GM21381 (cell line): ENCODE results near the gene DENND6B.
"Not testable (repeated sequence)": the region's sequence is repeated elsewhere in the genome, so short reads cannot be mapped to it uniquely, and the experiment has no call there.

Experiments
- ATAC-seq: cut with Tn5 transposase; IDR thresholded peaks from one replicate; pipeline ENCODE4 v1.9.1; 2021; ENCODE audit warnings: mild to moderate bottlenecking, moderate library complexity; ENCODE audit not compliant: unreplicated experiment

The DENND6B gene

DNA sequence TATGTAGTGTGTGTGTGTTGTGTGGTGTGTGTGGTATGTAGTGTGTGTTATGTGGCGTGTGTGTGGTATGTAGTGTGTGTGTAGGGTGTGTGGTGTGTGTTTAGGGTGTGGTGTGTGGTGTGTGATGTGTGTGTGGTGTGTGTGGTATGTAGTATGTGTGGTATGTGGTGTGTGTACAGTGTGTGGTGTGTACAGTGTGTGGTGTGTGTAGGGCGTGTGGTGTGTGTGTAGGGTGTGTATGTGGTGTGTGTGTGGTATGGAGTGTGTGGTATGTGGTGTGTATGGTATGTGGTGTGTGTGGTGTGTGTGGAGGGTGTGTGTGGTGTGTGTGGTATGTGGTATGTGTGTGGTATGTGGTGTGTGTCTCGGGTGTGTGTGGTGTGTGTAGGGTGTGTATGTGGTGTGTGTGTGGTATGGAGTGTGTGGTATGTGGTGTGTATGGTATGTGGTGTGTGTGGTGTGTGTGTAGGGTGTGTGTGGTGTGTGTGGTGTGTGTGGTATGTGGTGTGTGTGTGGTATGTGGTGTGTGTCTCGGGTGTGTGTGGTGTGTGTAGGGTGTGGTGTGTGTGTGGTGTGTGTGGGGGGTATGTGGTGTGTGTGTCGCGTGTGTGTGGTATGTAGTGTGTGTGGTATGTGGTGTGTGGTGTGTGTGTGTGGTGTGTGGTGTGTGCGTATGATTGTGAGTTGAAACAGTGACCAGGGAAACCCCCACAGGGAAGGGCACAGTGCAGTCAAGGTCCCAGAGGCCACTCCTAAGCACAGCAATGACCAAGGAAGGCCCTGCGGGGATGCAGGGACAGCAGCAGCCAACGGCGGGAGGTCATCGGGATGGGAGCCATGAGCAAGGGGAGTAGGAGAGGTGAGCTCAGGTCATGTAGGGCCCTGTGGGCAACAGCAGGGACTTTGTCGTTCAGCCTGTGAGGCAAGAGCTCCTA is 13.4 kb upstream of the DENND6B start:
- no peak for ATAC-seq

DNA sequence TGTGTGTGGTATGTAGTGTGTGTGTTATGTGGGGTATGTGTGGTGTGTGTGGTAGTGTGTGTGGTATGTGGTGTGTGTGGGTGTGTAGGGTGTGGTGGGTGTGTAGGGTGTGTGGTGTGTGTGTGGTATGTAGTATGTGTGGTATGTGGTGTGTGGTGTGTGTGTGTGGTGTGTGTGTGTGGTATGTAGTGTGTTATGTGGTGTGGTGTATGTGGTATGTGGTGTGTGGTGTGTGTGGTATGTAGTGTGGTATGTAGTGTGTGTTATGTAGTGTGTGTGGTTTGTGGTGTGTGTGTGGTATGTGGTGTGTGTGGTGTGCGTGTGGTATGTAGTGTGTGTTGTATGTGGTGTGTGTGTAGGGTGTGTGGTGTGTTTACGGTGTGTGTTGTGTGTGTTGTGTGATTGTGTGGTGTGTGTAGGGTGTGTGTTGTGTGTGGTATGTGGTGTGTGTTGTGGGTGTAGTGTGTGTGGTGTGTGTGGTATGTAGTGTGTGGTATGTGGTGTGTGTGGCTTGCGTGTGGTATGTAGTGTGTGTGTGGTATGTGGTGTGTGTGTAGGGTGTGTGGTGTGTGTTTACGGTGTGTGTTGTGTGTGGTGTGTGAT is 12.1 kb upstream of the DENND6B start:
- no peak for ATAC-seq

DNA sequence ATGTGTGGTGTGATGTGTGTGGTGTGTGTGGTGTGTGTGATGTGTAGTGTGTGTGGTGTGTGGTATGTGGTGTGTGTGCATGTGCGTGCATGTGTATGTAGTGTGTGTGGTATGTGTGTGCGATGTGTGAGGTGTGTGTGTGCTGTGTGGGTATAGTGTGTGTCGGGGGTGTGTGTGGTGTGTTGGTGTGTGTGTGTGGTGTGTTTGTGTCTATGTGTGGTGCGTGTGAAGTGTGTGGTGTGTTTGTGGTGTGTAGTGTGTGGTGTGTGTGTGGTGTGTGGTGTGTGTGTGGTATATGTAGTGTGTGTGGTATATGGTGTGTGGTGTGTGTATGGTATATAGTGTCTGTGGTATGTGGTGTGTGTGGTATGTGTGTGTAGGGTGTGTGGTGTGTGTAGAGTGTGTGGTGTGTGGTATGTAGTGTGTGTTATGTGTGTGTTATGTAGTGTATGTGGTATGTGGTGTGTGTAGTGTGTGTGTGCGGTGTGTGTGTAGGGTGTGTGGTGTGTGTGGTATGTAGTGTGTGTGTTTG is 11.3 kb upstream of the DENND6B start:
- no peak for ATAC-seq

DNA sequence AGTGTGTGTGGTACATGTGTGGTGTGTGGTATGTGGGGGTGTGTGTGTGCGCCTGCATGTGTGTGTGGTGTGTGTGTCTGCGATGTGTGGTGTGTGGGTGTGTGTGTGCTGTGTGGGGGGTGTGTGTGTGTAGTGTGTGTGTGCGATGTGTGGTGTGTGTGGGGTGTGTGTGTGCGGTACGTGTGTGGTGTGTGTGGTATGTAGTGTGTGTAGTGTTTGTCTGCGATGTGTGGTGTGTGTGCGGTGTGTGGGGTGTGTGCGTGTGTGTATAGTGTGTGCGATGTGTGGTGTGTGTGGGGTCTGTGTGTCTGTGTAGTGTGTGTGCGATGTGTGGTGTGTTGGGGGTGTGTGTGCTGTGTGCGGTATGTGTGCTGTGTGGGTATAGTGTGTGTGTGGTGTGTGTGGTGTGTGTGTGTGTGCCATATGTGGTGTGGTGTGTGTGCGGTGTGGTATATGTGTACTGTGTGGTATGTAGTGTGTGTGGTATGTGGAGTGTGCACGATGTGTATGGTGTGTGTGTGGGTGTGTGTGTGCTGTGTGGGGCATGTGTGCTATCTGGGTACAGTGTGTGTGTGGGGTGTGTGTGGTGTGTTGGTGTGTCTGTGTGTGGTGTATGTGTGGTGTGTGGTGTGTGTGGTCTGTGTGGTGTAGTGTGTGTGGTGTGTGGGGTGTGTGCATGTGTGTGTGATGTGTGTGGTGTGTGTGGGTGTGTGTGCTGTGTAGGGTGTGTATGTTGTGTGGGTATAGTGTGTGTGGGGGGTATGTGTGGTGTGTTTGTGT is 10.6 kb upstream of the DENND6B start:
- ATAC-seq = no peak

DNA sequence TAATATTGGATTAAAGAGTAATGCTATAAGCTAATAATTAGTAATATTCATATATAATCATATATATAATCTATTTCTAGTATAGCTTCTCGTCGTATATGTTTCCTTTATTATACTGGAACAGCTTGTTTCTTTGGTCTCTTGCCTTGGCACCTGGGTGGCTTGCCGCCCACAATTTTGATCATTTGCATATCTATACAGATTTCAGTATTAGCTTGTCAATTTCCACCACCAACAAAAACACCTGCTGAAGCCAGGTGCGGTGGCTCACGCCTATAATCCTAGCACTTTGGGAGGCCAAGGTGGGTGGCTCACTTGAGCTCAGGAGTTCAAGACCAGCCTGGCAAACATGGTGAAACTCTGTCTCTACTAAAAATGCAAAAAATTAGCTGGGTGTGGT is 7.6 kb upstream of the DENND6B start:
- not testable (repeated sequence) for ATAC-seq

DNA sequence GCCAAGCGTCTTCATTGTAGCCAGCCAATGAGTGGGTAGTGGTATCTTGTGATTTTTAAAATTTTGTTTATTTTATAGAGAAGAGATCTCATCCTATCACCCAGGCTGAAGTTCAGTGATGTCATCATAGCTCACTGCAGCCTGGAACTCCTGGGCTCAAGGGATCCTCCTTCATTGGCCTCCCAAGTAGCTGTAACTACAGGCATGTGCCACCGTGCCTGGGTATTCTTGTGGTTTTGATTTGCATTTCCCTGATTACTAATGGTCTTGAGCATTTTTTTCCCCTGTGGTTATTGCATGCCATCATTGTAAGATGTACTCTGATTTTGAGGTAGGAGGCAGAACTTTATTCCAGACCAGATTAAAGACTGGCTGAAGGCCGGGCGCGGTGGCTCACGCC is 2.4 kb upstream of the DENND6B start:
- ATAC-seq = no peak

DNA sequence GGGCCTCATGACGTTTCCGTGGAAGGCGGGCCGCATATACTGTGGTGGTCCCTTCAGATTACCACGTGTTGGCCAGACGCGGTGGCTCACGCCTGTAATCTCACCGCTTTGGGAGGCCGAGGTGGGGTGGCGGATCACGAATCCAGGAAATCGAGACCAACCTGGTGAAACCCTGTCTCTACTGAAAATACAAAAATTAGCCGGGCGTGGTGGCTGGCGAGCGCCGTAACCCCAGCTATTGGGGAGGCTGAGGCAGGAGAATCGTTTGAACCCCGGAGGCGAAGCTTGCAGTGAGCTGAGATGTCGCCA is 853 bp upstream of the DENND6B start:
- no peak for ATAC-seq

DNA sequence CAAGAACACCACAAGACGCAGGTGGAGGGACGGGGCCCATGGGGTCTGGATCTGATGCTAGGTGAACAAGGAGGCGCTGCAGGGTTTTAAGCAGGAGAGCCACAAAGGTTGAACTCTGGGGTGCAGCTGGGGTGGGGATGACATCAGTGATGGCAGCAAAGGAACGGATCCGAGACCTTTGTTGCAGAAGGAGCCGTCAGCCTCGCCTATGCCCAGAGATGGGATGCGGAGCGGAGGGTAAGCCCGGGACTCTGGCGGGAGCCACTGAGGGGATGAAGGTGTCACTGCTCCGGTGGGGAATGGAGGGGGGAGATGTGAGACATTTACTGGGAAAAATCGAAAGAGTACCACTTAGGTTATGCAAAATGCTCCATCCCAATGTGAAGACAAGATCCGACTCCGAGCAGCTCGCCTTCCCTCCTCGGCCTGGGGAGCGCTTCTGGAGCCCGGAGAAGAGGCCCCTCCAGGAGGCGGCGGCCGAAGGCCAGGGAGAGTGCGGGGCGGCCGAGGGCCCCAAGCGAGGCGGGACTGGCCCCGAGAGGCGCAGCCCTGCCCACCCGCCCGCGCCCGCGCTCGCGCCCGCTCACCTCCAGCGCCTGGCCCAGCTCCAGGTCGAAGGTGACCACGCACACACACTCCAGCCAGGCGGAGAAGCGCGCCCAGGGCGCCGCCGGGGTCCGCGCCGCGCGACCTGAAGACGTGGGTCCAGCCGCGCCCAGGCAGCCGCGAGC is 422 bp downstream of the DENND6B start:
- ATAC-seq = no peak

DNA sequence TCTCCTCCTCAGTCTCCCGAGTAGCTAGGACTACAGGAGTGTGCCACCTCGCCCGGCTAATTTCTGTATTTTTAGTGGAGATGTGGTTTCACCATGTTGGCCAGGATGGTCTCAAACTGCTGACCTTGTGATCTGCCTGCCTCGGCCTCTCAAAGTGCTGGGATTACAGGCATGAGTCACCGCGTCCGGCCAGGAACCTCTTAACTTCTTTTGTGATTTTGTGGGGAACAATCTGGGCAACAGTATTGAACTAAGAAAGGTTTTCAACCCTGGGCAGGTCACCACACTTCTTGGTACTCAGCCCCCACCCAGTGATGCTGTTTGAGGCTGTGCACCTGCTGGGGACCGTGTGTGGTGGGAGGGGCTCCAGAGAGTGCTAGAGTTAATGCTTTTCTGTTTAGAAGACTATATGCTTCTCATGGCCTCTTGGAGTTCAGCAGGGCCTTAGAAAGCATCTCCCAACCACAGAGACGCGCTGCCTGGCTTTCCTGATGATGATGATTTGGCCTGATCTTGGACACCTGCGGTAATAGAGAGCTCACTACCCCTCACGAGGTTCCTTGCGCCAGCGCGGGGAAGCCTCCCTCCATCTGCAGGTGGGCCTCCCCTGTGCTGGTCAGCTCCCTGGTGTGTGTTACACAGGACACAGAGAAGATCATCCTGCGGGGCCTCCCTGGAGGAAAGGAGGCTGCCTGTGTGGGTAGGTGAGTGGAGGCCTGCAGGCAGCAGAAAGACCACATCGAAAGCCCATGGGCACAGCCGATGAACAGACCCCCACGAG is 1.2 kb downstream of the DENND6B start:
- ATAC-seq = no peak

DNA sequence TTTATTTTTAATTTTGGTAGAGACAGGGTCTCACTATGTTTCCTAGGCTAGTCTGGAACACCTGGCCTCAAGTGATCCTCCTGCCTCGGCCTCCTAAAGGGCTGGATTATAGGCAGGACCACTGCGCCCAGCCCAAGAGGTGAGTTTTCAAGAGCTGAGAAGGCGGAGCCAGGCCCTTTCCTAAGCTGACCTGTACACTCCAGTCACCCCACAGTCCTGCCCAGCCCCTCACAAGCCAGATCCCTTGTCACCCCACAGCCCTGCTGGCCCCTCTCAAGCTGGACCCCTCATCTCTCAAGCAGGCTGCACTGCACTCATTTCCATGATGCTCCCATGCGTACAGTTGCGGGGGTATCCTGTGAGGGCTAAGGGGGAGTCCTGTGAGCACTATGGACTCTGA is 2.9 kb downstream of the DENND6B start:
- no peak for ATAC-seq

DNA sequence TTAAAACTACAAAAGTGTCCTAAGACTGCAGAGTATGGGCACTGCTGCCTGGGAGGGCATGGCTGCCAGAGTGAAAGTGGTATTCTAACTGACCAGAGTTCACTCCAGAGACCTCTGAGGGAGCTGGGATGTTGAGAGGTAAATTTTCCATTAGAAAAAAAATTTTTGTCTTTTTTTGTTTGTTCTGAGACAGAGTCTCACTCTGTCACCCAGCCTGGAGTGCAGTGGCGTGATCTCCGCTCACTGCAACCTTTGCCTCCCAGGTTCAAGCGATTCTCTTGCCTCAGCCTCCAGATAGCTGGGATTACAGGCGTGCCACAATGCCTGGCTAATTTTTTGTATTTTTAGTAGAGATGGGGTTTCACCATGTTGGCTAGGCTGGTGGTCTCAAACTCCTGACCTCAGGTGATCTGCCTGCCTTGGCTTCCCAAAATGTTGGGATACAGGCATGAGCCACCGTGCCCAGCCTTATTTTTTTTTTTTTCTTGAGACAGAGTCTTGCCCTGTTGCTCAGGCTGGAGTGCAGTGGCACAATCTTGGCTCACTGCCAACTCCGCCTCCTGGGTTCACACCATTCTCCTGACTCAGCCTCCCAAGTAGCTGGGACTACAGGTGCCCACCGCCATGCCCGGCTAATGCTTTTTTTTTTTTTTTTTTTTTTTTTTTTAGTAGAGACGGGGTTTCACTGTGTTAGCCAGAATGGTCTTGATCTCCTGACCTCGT is 4.3 kb downstream of the DENND6B start:
- not testable (repeated sequence) for ATAC-seq

DNA sequence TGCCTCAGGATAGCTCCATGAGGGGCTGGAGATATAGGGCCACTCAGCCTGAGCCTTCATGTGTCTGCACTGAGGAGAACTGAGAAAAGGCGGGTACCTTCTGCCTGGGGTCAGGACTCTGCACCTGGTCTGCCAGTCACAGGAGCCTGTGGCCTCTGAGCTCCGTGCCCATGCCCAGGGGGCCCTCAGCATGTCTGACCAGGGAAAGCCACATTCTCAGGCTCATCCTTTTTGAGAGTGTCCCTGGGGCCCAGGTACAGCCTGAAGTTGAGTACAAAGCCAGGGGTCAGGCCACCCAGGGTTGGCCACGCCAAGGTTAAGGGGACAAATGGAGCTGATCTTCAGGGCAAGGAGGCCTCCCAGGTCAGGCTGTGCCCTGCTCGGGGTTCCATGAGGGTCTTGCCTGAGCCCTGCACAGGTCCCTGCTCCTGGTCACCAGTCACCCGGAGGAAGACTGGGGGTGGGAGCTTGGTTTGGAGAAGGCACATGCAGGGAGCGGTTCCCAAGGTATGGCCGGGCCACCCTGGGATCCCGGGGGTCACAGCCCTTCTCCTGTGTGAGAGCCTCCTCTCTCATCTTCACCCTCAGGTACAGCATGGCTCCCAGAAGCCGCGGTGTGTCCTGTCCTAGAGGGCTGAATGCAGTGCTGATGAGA is 6.0 kb downstream of the DENND6B start:
- ATAC-seq = no peak

DNA sequence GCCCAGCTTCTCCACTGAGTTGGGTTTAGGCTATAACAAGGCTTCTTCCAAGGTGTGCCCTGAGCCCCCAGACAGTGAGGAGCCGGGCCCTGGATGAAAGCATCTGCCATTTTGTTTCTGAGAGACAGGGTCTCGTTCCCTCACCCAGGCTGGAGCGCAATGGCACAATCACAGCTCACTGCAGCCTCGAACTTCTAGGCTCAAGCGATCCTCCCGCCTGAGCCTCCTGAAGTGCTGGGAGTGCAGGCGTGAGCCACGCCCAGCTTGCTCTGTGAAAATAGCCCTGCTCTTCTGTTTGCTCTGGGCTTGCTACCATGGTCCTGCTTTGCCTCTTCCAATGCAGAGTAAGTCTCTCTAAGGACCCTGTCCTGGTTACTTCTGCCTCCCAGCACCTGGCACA is 6.7 kb downstream of the DENND6B start:
- no peak for ATAC-seq

DNA sequence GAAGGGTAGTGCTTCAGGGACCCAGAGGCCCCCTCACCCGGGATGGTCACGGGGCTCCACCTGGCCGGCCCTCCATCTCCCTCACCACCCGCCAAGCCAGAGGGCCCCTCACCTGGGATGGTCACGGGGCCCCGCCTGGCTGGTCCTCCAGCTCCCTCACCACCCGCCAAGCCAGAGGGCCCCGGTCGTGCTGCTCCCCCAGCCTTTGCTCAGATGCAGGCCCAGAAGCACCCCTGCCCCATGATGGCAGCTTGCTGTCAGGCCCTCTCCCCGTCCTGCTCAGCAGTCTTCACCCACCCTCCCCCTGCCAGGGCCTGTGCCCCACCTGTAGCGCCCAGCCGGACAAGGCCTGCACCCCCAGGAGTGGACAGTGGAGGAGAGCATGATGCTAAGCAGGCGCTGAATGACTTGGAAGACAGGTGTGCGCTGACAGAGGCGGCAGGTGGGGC is 7.3 kb downstream of the DENND6B start:
- ATAC-seq = no peak

DNA sequence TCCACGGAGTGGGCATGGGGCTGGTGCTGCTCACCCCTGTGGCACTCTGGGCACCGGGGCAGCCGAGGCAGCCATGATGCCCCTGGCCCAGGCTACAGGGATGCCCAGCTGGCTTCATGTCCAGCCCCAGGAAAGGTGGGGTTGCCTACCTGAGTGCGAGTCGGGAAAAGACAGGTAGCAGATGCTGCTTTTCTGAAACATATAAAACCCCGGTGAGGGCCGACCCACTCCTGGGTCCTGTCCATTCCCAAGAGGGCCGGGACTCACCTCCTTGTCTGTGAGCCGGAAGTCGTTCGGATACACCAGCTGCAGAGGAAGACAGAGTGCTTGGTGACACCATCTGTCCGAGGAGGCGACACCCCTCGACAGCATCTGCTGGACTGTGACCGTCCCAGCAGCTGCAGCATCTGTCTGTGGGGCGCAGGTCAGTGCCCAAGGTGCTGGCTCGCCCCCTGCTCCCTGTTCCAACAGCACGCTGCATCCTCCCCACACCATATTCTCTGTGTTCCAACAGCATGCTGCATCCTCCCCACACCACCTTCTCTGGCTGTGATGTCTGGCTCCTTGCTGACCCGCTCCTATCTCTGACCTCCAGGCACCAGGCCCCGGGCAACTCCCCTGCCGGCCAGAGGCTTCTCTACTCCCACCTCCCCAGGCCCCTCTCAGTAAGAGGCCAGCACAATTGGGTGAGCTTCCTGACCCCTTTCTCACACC is 8.0 kb downstream of the DENND6B start:
- no peak for ATAC-seq

DNA sequence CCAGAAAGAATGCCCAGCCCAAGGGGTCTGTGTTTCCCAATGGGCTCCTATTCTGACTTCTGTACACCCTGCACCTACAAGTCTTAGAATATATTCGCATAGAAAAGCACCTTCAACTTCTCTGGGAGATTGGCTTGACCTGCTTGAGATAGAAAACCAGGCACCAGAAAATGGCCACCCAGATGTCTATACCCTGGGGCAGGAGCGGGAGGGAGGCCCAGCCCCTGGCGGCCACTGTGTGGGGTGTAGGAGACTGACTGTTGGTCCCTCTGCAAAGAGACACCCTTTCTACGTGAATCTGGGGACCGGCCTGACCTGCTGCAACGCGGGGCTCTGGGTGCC is 8.5 kb downstream of the DENND6B start:
- ATAC-seq = no peak

DNA sequence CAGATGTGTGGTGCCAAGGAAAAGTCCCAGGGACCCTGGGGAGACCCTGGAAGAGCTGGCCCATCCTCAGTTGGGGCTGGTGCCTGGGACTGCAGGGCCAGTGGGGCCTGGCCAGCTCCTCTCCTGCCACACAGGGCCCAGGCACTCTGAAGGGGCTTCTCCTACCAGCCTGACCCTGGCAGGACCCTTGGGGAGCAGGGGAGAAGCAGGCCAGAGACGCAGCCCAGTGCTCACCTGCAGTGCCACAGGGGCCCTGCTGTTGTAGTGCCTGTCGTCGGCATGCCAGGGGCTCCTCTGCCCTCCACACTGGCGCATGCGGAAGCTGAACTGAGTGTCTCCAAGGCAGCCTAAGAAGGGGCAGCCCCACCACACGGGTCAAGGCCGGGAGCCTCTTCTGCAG is 9.1 kb downstream of the DENND6B start:
- no peak for ATAC-seq

DNA sequence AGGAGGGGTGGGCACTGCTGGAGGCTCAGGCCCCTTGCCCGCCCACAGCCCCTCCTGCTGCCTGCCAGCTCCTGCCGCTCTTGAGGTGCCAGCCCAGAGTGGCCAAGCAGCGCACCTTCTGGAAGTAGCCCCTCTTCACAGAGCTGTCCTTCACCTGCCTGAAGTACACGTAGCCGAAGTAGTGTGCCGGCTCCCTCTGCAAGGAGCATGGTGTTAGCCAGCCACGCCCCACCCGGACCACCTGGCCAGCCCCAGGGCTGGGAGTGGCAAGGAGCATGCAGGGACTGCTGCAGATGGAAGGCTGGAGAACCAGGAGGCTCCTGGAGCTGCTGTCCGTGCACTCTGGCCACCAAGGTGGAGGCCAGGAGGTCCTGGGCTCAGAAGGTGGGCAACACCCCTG is 9.6 kb downstream of the DENND6B start:
- ATAC-seq = no peak
